ENCODE data around the gene SLC7A9.
"Not testable (repeated sequence)": the region's sequence is repeated elsewhere in the genome, so short reads cannot be mapped to it uniquely, and the experiment has no call there.

SLC7A9 gene

DNA sequence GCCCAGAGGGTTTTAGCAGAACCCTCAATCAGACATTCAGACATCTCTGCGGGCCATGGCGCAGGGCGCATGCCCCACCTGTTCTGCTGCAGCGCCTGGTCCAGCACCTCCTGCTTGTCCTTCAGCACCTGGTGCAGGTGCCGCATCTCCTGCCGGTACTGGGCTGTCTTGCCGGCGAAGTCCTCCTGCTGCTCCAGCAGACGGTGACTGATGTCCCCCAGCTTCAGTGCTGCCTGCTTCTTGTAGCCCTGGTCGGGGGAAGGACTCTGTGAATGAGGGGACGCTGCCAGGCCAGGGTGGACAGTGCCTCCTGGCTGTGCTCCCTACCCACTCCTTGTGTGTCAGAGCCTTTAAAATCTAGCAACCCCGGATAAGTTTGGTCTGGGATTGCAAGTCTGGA lies 12.2 kb upstream of the SLC7A9 start:
- no peak for DNase-seq

GRCh38 chr19:32880622-32881021 lies 11.1 kb upstream of the SLC7A9 start:
- DNase-seq, result no peak

DNA sequence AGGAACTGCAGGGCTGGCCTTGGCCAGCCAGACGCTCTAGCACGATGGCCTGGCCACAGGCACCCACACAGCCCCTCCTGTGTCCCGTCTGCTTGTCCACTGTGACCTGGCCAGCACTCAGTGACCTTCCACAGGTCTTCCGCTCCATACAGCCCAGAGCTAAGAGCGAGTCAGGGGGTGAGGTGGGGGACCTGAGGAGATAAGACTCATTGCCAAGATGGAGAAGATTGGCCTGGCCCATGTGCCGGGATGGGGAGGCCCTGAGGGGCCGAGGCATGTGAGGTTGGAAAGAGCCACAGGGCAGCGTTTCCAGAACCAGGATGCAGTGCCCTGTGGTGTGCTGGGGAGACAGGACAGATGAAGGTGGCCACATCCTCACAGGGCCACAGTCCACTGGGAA lies 10.2 kb upstream of the SLC7A9 start:
- DNase-seq, result no peak

GRCh38 chr19:32878988-32879387 lies 9.4 kb upstream of the SLC7A9 start:
- no peak for DNase-seq

DNA sequence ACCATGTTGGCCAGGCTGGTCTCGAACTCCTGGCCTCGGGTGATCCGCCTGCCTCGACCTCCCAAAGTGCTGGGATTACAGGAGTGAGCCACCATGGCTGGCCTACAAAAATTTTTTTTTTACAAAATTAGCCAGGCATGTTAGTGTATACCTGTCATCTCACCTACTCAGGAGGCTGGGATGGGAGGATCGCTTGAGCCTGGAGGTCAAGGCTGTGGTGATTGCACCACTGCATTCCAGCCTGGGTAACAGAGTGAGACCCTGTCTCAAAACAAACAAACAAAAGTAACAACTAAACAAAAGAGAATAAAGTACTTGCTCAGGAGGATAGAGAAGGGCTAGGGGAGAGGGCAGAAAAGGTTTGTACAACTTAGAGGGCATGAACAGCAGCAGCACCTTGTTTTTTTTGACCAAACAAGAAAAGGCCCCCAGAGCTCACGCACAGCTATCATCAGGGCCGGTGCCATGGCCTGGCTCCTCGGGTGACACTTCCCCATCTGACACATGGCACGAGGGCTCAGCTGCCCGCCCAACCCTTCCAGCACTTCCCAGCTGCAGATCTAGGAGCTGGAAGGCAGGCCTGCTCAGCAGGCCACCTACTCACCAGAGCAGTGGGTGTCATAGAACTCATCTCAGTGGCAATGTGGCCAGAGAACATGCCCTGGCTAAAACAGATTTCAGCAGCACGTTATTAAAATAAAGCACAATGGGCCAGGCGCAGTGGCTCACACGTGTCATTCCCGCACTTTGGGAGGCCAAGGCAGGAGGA lies 8.6 kb upstream of the SLC7A9 start:
- DNase-seq, result no peak

GRCh38 chr19:32877323-32877912 lies 7.9 kb upstream of the SLC7A9 start:
- no peak for DNase-seq

- no peak for DNase-seq
Observed at GRCh38 chr19:32876919-32877285, 7.3 kb upstream of the SLC7A9 start.

DNA sequence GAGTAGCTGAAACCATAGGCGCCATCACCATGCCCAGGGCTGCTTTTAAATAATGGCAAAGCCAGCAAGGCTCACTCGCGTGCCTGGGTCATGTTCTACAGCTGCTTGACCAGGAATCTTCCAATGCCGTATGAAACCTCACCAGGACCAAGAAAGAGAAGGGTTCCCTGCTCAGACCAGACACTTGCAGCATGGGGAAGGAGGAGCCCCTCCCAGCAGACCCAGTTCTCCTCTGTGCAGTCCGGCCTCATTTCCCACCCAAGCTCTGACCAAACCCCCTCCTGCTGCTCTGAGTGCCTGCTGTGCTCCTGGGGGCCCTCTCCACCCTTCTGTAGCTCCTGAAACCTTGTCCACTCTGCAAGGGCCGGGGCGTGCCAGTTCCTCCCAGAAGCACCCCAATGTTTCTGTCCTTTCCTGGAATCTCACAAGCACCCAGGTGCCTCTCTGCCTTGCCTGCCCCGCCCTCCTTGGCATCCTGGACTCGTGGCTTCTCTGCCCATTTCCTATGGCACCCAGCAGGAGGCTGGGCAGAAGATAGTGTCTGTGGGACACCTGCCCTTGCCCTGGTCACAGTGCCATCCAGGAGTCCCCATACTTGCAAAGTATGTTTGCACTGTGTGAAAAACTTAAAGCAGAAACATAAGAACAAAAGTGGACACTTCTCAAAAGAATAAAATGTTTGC lies 6.8 kb upstream of the SLC7A9 start:
- DNase-seq, result no peak

GRCh38 chr19:32875428-32875827 lies 5.9 kb upstream of the SLC7A9 start:
- DNase-seq, result no peak

GRCh38 chr19:32874605-32875004 lies 5.0 kb upstream of the SLC7A9 start:
- no peak for DNase-seq

DNA sequence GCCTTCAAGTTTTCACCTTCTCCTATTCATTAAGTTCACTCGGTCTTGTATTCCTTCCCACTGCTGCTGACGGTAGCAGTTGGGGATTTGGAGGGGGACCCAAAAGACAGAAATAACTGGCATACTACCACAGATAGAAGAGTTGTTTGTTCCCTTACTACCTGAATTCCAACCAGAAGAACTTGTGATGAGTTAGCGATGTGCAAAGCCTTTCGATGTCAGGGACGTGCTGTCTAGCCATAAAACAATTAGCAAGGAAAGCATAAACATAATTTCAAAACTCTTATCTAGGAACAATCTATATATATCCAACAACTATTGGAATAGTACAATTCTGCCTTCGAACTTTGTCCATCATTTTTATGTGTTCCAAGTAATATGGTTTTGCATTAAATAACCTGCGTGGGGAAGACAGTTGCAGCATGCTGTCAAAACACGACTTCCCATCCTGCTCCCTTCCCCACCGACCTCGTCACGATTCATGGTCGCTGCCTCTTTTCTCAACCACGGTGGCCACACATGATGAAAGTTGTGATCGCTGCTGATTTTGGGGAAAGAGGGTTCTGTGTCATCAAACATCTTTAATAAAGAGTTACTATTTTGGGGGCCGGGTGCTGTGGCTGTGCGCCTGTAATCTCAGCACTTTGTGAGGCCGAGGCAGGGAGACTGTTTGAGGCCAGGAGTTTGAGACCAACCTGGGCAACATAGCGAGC lies 3.8 kb upstream of the SLC7A9 start:
- peak in 1 of 2 donors; percentile 14 for DNase-seq

DNA sequence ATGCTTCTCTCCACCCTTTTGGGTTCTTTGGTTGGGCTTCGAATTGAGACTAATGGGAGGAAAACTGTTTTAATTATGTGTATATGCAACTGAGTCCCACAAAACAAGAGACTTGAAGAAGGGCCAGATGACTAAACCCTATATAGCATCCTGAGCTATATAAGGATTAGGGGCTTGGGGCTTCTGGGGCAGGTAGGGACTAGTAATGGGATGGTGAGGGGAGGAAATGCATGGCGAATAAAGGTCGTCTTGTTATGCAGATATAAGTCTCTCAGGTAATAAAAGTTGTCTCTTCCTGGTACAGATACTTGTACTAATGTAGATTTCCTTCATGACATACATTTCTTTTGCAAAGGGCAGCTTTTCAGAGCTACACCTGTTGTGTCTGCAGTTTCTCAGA lies 2.8 kb upstream of the SLC7A9 start:
- no peak for DNase-seq

- no peak for DNase-seq
Observed at GRCh38 chr19:32870981-32871451, 1.4 kb upstream of the SLC7A9 start.

DNA sequence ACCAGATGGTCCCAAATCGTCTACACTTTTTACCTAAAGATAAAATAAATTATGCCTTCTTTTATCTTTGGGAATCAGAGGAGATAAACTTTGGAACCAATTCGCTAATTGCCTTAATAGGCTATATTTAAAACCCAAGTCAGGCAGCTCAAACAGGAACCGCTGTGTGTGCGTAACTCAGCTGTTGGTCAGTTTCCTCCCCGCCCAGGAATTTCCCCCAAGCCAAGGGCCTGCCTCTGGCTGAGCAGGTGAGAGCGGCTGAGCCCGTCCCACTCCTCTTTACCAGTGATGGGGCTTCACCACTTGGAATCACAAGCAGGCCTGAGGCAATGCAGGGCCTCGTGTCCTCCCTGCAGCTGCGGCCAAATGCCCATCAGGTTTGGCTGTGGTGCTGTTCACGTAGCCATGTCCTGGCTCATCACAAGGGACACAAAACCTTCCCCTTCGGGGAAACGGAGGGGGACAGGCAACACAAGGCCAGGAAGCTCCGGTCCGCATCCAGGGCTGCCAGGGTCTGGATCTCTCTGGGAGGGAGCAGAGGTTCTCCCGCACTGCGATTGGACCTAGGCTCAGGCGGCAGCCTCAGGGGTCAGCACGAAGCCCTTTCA lies 503 bp upstream of the SLC7A9 start:
- DNase-seq, result no peak

DNA sequence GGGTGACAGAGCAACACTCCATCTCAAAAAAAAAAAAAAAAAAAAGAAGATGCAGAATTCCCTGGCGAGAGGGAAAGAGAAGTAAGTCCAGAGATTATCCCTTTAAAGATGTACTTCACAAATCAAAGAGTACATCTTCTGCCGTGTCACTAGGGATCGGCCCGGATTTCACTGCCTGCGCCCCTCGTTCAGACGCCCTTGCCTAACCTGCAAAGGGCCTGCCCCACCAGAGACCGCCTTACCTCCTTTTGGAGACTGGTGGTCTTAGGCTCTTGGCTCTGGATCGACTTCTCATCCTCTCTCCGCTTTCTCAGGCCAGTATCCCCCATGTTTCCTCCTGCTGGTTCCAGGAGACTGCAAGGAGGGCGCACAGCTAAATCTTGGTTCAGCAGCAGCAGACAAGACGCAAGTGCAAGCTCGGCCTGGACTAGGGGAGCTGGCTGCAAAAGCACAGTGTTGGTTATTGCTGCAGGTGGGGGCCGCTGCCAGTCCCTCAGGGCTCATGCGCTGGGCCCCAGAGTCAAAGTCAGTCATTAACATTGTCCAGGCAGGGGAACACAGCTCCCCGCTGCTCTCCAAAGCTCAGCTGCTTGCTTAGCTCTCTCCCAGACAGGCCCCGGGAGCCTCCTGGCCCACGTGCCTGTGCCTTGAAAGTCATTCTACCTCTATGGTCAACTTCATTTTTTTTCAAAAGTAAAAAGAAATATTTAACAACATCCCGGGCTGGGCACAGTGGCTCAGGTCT lies 1.2 kb downstream of the SLC7A9 start:
- no peak for DNase-seq

DNA sequence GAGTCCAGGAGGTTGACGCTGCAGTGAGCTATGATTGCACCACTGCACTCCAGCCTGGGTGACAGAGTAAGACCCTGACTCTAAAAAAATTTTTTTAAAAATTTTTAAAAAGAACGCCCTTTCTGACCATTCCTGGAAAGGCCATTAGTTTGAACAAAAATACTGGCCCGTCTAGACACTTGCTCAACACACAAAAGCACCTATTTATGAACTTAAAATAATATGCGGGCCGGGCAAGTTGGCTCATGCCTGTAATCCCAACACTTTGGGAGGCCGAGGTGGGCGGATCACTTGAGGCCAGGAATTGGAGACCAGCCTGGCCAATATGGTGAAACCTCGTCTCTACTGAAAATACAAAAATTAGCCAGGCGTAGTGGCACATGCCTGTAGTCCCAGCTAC lies 2.1 kb downstream of the SLC7A9 start:
- not testable (repeated sequence) for DNase-seq

- no peak for DNase-seq
Observed at GRCh38 chr19:32866564-32867265, 2.9 kb downstream of the SLC7A9 start.

- no peak for DNase-seq
Observed at GRCh38 chr19:32866061-32866460, 3.5 kb downstream of the SLC7A9 start.

DNA sequence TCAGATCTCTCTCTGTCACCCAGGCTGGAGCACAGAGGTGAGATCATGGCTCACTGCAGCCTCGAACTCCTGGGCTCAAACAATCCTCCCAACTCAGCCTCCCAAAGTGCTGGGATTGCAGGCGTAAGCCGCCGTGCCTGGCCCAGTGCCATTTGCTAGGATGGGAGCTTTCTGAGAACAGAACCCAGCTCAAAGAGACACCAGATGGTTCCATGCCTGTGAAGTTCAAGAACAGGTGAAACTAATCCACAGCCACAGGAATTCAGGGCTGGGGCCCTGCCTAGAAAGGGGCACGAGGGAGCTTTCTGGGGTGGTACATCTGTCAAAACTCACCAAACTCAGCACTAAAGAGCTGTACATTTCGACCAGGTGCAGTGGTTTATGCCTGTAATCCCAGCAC lies 4.2 kb downstream of the SLC7A9 start:
- DNase-seq, result no peak

DNA sequence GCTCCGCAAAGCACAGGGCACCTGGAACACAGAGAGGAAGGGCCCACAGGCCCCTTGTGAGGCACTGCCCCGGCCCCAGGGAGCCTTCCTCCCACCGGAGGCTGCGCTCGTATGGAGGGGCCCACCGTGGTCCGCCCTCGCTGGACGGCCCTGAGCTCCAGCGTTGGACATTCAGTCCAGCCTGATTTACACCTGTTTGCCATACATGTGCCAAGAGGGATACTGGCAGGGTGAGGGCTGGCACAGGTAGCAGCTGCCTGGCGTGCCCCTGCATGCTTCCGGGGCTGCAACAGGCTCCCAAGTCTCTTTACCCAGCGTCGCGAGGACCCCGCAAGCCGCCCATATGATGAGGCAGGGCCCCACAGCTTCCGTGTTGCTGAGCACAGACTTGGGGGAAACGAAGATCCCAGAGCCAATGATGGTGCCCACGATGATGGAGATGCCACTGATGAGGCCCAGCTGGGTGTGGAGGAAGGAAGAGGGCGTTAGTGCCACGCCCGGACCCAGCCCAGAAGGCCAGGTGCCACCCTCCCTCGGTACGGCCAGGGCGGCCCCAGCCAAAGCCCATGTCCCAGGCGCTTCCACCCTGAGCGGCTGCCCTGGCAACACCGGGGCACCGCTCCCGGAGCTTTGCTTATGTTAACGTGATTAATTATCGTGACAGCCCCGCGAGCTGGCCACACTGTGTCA lies 5.1 kb downstream of the SLC7A9 start:
- DNase-seq, result no peak

- DNase-seq, result no peak
Observed at GRCh38 chr19:32863841-32864240, 5.7 kb downstream of the SLC7A9 start.

All from stimulated activated CD4-positive, alpha-beta T cell treated with anti-CD3 and anti-CD28 coated beads, Interleukin-2, amount 100 ng/mL, for 24 hours (primary cell).